Esophagus squamous epithelium (tissue), 4 donors: ENCODE measurements around the gene MARVELD1.

Experiments
- CTCF ChIP-seq, 6 experiments: fragments of 450-650 bp in 4 of 6; fragments of 200-600 bp in 2 of 6; sonication (generic) in 2 of 6; IDR thresholded peaks; one replicate each; pipeline ENCODE4 v1.5.1; 2016 to 2019; ENCODE audit warnings: antibody characterized with exemption in 6 of 6, mild to moderate bottlenecking in 4 of 6, moderate library complexity in 4 of 6
- POLR2A ChIP-seq, 4 donors: fragments of 450-650 bp; IDR thresholded peaks; one replicate each; pipeline ENCODE4 v1.6.1; 2017; ENCODE audit warnings: antibody characterized with exemption in 4 of 4, mild to moderate bottlenecking in 4 of 4, moderate library complexity in 3 of 4

- TF ChIP-seq CTCF (IDR thresholded peaks at IDR 0.05) = peak; percentile 42 to 74 (median 62)
- no peak for TF ChIP-seq POLR2A (IDR thresholded peaks at IDR 0.05)
Measured at GRCh38 chr10:97708976-97709946, 4.3 kb upstream of the MARVELD1 start.
